Subcutaneous adipose tissue (tissue), 4 donors: ENCODE results near the gene TREX2. TPM values are rescaled to one million over a fixed set of nuclear protein-coding genes. Genes with fewer than 3 reads are reported as not detected.

Experiments used
- CTCF ChIP-seq: fragments of 450-650 bp; IDR thresholded peaks from one replicate; pipeline ENCODE4 v1.5.1; 2016; ENCODE audit warnings: low read depth, mild to moderate bottlenecking, control low read depth, antibody characterized with exemption, moderate library complexity
- total RNA-seq, 4 donors: library from RNA; depleted of rRNA; stranded (reverse); fragments of >200 nt; gene quantifications; one replicate each; pipeline ENCODE4 v1.1.0, GENCODE V29; 2016

TREX2 gene
- total RNA-seq, 4 donors from 2014 or later = 1.1 to 2.8 (median 2.4) TPM; not detected in 1

- no peak for TF ChIP-seq CTCF
Observed at GRCh38 chrX:153433161-153433680, 12.6 kb downstream of the TREX2 start.

GRCh38 chrX:153430796-153431195 is 15.1 kb downstream of the TREX2 start:
- TF ChIP-seq CTCF = no peak

GRCh38 chrX:153426204-153426603 is 19.7 kb downstream of the TREX2 start:
- no peak for TF ChIP-seq CTCF

- TF ChIP-seq CTCF = no peak
Observed at GRCh38 chrX:153423652-153424051, 22.2 kb downstream of the TREX2 start.

- no peak for TF ChIP-seq CTCF
Observed at GRCh38 chrX:153421856-153422255, 24.0 kb downstream of the TREX2 start.

- no peak for TF ChIP-seq CTCF
Observed at GRCh38 chrX:153420851-153421599, 24.8 kb downstream of the TREX2 start.

- no peak for TF ChIP-seq CTCF
Observed at GRCh38 chrX:153417637-153418036, 28.2 kb downstream of the TREX2 start.
